Measurements from ENCODE around the gene SELENOH.
A peak's percentile ranks its signal among the peaks of the same experiment; 100 is the strongest.

SELENOH gene

DNA sequence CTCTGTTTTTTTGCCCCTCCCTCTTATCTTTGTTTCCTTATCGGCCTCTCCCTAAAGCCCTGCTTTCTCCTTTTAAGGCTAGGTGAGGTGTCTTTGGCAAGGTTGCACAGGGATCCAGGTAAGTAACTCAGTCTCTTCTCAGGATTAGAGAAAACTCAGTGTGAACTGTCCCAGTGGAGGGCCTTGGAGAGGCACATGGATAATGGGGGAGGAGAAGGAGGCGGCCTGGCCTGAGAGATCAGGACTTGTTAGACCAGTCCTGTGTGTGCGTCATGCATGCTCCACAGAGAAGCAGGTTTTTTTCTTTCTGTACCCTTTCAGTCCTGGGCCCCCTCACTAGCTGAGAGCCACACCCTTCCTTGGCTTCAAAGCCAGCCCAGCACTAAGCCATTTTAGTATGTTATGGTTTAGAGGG, 40.2 kb downstream of the SELENOH start:
- no peak for DNase-seq (ENCODE audit: low spot score)

DNA sequence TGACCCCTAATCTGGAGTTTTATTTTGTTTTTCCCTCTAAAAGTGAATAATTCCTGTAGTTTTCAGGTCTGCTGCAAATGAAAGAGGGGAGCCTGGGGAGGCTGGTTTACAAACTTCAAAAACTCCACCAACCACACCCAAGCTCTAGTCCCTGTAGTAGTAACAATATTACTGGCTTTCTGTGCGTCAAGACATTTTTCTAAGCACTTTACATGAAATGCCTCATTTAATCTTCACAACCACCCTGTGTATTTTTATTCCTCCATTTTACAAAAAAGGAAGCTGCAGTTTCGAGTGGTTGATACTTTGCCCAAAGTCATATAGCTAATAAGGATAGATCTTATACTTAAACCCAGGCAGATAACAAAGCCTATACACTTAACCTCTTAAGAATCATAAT, 43.8 kb downstream of the SELENOH start:
- DNase-seq (ENCODE audit: low spot score) = no peak

DNA sequence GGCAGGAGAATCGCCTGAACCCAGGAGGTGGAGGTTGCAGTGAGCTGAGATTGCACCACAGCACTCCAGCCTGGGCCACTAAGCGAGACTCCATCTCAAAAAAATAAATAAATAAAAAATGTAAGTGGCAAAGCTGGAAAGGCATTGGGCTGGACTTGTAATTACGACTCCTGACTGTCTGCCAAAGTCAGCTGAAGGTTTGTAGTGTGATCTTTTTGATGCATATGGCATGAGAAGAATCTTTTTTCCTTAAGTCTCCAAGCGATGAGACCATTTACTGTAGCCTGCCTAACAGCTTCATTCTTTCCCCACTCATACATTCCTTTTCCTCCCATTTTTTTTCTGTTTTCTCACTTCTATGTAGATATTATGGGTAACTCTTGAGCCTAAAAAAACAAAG, 45.1 kb downstream of the SELENOH start:
- no peak for DNase-seq (ENCODE audit: low spot score)

DNA sequence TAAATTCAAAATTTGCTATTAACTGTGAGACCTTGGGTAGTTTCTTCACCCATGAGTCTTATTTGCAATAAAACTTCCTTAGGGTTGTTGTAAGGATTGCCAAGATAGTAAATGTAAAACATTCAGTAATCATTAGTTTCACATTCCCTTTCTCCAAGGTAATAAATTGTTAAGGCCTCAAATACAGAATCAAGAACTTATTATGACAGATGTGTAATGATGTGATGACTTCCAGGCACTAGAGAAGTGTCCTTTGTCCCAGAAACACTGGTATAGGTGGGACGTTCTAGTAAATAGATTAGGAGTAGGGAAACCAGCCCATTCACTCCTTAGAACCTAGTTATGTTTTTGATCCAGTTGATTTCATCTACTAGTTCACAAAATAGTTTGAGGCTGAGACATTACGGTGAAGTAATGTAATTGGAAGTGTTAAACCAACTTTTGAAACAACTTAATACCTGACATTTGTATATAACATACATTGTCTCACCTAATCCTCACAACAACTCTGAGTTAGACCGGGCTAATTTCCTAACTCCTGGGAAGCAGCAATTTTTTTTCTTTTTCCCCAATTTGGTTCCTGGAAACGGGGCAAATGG, 45.8 kb downstream of the SELENOH start:
- DNase-seq (ENCODE audit: low spot score) = no peak

DNA sequence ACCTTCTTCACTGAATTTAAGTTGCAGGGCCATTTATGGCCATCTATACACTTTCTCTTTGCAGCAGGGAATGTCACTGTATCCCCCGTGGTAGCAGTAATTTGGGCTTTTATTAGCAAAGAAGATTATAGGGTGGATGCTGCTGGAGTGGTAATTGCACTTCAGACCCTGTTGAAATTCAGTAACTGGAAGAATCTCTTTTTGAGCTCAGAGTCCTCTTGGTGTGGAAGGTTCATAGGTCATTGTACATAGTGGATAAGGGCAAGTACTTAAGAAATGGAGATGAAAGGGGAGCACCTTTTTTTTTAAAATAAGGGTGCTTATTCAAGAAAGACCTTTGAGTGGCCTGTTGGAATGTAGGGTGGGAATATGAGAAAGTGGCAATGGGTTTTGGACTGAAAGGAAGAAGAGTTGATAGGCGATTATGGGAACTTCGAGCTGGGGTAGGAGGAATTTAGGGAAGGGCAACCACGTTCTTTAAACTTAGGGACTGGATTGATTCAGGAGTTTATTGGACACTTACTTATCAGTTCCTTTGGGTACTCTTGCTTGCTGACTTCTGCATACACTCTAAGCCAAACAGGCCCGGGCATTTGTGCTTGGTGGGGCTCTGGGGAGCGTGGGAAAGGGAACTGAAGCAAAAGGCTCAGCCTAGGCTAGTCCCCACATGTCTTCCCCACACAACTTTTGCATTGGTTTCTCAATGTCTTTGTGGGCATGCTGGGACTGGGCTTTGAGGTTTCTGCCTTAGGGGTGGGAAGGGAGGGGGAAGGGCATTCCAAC, 46.8 kb downstream of the SELENOH start:
- DNase-seq (ENCODE audit: low spot score) = peak; percentile 70

DNA sequence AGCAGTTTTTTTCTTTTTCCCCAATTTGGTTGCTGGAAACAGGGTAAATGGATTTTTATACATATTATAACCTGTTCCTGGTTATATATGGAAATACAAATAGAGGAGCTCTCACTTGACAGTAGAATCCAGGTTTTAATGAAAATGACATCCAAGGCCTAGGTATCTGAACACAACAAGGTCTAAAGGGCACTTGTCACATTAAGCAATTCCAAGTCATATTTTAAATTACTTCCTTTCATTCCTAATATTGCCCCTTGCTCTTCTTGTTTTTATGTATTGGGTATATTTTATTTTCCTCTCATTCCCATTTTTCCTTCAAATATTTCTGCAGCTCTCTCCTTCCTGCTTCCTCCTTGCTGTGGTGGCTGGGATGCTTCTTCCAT, 47.4 kb downstream of the SELENOH start:
- DNase-seq (ENCODE audit: low spot score) = no peak

DNA sequence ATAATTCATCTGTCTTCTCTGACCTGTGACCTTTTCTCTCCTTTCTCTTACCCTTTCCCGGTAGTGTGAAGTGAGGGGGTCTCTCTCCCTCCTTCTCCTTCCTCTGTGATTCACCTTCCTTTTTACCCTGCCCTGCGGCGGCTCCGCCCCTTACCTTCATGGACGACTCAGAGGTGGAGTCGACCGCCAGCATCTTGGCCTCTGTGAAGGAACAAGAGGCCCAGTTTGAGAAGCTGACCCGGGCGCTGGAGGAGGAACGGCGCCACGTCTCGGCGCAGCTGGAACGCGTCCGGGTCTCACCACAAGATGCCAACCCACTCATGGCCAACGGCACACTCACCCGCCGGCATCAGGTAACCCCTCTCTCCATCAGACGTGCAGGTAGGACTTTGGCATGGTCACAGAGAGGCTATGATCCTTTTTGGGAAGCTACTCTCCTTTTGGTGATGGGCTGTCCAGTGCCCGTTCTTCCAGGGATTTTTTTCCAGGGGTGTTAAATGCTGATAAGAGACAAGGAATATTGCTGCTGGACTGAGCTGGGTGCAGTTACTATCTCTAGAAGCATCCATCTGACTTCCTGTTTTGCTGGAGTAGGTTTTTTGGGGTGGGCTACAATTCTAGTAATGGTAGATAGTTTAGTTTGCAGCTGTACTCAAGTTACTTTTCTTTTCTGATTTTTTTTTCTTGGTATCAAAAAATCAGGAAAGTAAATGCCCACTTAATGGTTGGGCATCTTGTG, 50.2 kb downstream of the SELENOH start:
- no peak for DNase-seq (ENCODE audit: low spot score)

DNA sequence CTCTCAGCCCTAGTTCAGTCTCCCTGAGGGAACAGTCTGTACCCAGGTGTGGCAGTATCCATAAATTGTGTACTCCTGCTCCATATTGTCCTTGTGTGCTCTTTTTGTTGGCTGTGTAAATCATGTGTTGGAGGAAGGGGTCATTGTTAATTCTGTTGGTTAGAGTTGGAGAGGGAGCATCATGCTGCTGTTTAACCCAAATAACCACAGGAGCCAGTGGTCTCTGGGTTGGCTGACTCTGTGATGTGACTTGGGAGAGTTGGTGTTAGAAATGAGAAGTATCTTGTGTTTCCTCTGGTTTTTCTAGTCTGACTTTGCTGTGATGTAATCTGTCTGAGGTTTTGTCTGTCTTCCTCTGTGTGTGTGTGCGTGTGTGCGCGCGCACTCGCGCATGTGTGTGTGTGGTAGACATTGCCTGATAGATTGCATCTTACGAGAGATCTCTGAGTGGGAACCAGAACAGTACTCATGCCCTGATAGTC, 50.8 kb downstream of the SELENOH start:
- peak; percentile 88 for DNase-seq (ENCODE audit: low spot score)

DNA sequence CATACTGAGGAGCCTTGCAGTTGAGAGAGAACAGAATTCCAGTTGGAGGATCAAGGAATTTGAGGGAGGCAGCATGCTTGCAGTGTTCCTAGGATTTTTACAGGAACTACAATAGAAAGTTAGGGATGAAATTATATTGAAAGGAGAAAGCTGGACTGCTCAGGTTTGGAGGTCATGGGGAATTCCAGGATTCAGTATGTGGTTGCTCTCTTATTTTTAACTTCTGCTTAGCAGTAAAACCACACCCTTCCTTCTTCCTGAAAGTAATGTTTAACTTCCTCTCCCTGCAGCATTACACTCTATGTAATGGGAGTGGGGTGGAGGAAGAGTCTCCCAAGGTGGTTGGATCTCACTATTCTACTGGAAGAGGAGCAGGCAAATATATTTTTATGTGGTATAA, 51.6 kb downstream of the SELENOH start:
- peak; percentile 61 for DNase-seq (ENCODE audit: low spot score)

Measured in pons (tissue), 1 donor.